ENCODE results near the gene SRBD1. TPM values are rescaled to one million over a fixed set of nuclear protein-coding genes. Genes with fewer than 3 reads are reported as not detected.
A peak's percentile ranks its signal among the peaks of the same experiment; 100 is the strongest.

The SRBD1 gene
- total RNA-seq, 2 experiments from 2014 or later: 17.6 to 22.2 TPM

DNA sequence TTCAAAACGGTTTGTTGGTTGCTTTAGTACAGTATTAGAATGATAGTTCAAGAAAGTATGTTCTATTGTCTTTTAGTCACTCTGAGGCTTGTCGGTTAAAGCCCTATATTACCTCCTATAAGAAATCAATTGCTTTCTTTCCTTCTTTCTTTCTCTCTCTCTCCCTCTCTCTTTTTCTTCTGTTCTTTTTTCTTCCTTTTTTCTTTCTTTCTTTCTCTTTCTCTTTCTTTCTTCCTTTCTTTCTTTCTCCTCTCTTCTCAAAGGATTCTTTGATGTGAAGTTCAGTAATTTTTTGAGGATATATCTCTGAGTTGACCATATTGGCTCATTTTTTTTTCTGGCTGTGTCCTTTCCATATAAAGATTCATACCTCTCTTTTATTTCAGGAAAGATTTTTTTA is 249.4 kb downstream of the SRBD1 start:
- Mint-ChIP-seq H3K4me1 (no peaks in the 10 kb centered on the region), H3K36me3 (no peaks in the 10 kb centered on the region), H3K27ac (no peak overlapping the region), H3K4me3 (no peak overlapping the region), H3K27me3 (peaks cover 18% of the 10 kb centered on the region), H3K9me3 (ENCODE audit: low read depth) (no peaks in the 10 kb centered on the region)
- ATAC-seq (no peak), DNase-seq (no peak)
- CTCF ChIA-PET: no interaction called here

DNA sequence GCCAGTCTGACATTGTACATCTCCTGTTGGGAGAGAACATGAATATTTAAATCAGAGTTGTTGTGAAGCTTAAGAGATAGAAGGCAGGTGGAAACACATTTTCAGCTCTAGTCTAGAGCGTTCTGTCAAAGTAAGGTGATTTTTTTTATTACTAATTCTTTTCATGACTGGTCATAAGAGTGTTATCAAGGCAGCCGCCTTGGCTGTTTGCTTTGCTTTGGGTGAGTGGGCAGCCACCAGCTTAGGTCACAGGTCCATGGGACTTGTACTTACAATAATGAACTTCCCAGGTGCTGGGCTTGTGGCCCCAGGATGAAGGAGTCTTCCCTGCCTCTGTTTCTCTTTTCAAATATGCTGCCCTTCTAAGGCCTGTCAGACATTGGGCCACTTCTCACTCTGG is 256.3 kb downstream of the SRBD1 start:
- CTCF ChIA-PET: no interaction called here
- Mint-ChIP-seq H3K4me1 (no peaks in the 10 kb centered on the region), H3K36me3 (no peaks in the 10 kb centered on the region), H3K27me3 (peaks cover 4% of the 10 kb centered on the region), H3K9me3 (ENCODE audit: low read depth) (no peaks in the 10 kb centered on the region), H3K4me3 (no peak overlapping the region), H3K27ac (no peak overlapping the region)
- ATAC-seq: no peak
- no peak for DNase-seq

DNA sequence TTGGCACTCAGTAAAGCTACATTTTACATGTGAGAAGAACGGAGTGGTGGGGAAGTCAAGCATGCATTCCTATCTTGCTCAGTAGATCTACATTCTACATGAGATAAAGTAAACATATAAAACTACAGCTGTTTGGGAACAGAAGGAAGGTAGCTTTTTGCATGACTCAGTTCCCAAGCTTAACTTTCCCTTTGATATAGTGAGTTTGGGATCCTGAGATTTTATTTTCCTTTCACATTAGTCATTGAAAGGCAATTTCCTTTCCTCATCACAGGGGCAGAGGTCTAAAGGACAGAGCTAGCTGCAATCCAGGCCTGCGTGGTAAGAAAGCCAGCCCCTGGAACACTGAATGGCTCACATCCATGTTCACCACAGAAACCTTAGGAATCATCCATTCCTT is 257.2 kb downstream of the SRBD1 start:
- H3K36me3 Mint-ChIP-seq: no peaks in the 10 kb centered on the region
- CTCF ChIA-PET: interaction anchor here (1.4 kb wide), 1 partner anchor 11 kb away, joined by 3 read pairs; no protein-coding TSS in a partner anchor
- no peaks in the 10 kb centered on the region for H3K4me1 Mint-ChIP-seq
- ATAC-seq: no peak
- peaks cover 4% of the 10 kb centered on the region for H3K27me3 Mint-ChIP-seq
- no peak overlapping the region for H3K27ac Mint-ChIP-seq
- no peak for DNase-seq
- no peaks in the 10 kb centered on the region for H3K9me3 Mint-ChIP-seq (ENCODE audit: low read depth)
- no peak overlapping the region for H3K4me3 Mint-ChIP-seq

DNA sequence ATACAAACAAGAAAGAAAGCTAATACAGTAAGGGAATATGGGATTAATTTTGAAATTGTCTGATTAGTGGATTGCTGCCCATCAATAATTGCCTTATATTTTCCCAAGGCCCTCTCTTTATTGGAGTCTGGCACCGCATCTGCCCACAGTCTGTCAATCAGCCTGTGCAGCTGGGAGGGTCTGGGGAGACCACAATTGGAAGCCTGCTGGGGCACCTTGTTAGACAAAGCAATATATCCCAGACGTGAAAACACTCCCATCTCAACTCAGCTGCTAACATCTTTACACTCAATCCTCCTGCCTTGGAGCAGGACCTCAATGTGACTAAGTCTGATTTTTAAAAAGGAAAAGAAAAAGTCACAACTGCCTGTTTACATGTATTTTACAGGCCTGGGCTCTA is 258.6 kb downstream of the SRBD1 start:
- no peak overlapping the region for H3K27ac Mint-ChIP-seq

DNA sequence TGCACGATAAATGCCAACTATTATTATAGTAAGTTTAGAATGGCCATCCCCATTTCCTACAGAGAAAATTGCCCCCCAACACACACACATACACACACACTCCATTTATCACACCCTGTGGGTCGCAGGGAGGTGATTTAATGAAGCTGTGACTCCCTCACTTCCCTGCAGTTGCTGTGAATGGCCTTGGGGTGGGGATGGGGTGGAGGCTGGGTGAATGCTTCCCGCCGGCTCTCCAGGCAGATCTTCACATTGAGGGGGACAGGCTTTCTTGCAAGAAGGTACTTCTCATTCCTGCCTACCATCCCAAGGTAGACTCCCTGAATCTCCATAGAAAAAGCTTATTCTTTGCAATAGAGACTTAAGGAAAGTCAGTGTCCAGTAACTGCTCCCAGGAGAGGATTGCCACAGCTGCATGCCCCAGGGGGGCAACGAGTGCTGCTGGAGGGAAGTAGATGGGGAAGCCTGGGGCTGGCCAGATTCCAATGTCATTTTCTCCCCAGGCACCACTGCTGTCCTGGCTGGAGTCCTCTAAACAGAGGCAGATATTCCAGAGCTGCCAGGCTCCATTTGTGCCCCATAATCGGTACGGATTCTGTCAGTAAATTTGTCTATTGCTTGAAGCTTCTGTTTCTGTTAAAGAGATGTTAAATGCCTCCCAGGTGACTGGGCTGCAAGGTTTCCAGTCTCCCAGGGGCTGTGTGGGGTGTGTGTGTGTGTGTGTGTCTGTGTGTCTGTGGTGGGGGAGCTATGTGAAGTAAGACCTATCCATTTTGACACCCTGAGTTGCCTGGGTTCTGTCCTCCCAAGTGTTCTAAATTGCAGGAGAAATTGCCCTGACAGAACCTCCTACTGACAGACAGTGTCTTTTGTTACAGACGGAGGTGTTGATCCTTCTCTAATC is 265.5 kb downstream of the SRBD1 start:
- Mint-ChIP-seq H3K27ac (no peak overlapping the region), H3K36me3 (no peaks in the 10 kb centered on the region), H3K9me3 (ENCODE audit: low read depth) (no peaks in the 10 kb centered on the region), H3K27me3 (peaks cover 6% of the 10 kb centered on the region), H3K4me1 (no peaks in the 10 kb centered on the region), H3K4me3 (no peak overlapping the region)
- DNase-seq (no peak), ATAC-seq (no peak)
- CTCF ChIA-PET: no interaction called here

More for the DNA sequence above, 258.6 kb downstream of the SRBD1 start:
- Mint-ChIP-seq H3K27me3 (peaks cover 4% of the 10 kb centered on the region), H3K4me1 (no peaks in the 10 kb centered on the region), H3K4me3 (no peak overlapping the region), H3K36me3 (no peaks in the 10 kb centered on the region), H3K9me3 (ENCODE audit: low read depth) (no peaks in the 10 kb centered on the region)
- CTCF ChIA-PET: interaction anchor here (1.4 kb wide), 1 partner anchor 10 kb away, joined by 3 read pairs; no protein-coding TSS in a partner anchor
- ATAC-seq (no peak), DNase-seq (no peak)

DNA sequence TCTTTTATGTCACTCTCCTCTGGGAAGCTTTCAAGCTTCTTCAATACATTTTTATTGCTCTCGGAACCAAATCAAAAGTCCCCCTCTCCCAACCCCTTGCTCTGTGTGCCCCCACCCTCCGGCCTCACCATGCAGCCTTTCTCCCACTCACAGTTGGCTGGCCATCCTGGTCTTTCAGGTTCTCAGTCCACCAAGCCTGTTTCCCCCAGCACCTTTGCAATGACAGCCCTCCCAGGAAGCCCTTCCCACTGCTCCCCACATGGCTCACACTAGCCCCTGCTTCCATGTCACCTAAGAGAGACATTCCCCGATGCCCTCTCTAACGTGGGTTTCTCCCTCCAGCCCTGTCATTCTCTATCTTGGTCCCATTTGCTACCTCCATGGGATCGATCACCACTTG is 266.6 kb downstream of the SRBD1 start:
- no peak for ATAC-seq
- H3K27me3 Mint-ChIP-seq: peaks cover 11% of the 10 kb centered on the region
- DNase-seq: no peak
- no peaks in the 10 kb centered on the region for H3K36me3 Mint-ChIP-seq
- no peak overlapping the region for H3K27ac Mint-ChIP-seq
- CTCF ChIA-PET: no interaction called here
- H3K4me1 Mint-ChIP-seq: no peaks in the 10 kb centered on the region
- no peak overlapping the region for H3K4me3 Mint-ChIP-seq
- no peaks in the 10 kb centered on the region for H3K9me3 Mint-ChIP-seq (ENCODE audit: low read depth)

DNA sequence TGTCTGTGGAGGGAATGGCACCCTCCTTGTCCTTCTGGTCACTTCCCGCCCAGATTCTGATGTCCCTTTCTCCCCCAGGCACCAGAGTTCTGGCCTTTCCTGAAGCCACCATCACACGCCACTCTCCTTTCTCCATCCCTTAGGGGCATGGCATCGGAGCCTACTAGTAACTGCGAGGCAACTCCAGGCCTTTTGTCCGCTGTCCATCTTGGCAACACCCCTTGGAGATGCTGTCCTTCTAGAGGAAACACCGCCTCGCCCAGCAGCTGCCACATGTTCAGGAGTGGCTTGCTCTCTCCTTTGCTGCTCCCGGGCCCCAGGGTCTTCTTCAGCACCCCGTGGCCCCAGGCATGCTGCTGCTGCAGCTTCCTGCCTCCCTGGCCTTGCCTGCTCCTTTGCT is 267.0 kb downstream of the SRBD1 start:
- Mint-ChIP-seq H3K4me3 (no peak overlapping the region), H3K36me3 (no peaks in the 10 kb centered on the region)
- CTCF ChIA-PET: no interaction called here

DNA sequence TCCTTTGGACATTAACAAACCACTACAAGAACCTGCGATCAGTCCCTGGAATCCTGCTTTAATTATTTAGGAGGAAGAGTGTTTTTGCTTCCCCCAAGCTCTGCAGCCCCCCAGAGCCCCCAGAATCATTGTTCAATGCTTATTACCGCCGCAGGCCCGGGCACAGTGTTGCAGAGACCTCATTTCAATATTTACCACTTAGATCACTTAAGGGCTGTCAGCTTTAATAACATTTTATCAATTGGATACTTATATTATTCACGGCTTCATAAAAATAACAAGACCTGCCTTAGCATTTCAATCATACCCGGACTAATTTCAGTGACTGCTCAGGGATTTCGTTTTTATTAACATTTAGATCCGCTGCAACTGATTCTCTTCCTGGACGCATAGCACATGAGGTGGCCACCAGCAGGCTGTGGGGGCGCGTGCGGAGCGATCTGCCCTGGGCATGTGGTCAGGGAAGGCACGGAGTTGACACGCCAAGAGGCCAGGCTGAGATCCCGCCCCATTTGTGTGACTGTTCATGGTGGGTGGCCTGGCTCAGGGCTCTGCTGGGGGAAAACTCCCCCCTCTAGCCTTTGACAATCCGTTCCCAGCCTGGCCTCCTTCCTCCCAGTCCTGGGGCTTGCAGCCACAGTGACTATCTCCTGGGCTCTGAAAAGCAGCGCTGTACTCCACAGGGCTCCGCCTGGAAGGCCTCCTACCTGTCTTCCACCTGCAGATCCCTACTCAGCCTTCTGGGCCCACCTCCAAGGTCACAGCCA is 267.6 kb downstream of the SRBD1 start:
- Mint-ChIP-seq H3K4me1 (no peaks in the 10 kb centered on the region), H3K9me3 (ENCODE audit: low read depth) (no peaks in the 10 kb centered on the region), H3K27me3 (peaks cover 17% of the 10 kb centered on the region), H3K36me3 (no peaks in the 10 kb centered on the region), H3K27ac (no peak overlapping the region), H3K4me3 (no peak overlapping the region)
- CTCF ChIA-PET: interaction anchor here (1.2 kb wide), 1 partner anchor 10 kb away, joined by 3 read pairs; no protein-coding TSS in a partner anchor
- no peak for ATAC-seq
- no peak for DNase-seq

More for the DNA sequence above, 267.0 kb downstream of the SRBD1 start:
- Mint-ChIP-seq H3K9me3 (ENCODE audit: low read depth) (no peaks in the 10 kb centered on the region), H3K4me1 (no peaks in the 10 kb centered on the region), H3K27me3 (peaks cover 13% of the 10 kb centered on the region), H3K27ac (no peak overlapping the region)
- no peak for ATAC-seq
- DNase-seq: no peak

DNA sequence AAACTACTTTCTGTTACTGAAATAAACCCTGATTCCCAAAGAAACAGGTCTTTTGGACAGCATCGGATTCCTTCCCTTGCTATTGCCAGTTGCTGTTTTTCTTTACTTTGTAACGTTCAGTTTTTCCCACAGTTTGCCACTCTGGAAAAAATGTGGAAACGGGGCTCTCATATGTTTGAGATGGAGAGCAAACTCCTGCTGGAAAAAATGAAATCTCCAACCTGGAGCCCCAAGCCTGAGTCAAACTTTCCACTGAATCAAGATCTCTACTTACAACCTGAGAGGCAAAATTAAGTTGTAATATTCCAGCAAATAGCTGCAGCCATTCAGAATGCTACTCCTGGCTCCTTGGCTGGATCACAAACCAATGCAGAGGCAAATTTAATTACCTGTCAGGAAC is 270.7 kb downstream of the SRBD1 start:
- Mint-ChIP-seq H3K9me3 (ENCODE audit: low read depth) (no peaks in the 10 kb centered on the region), H3K36me3 (no peaks in the 10 kb centered on the region), H3K4me1 (no peaks in the 10 kb centered on the region), H3K4me3 (no peak overlapping the region), H3K27ac (no peak overlapping the region), H3K27me3 (peaks cover 16% of the 10 kb centered on the region)
- DNase-seq (no peak), ATAC-seq (no peak)
- CTCF ChIA-PET: no interaction called here

DNA sequence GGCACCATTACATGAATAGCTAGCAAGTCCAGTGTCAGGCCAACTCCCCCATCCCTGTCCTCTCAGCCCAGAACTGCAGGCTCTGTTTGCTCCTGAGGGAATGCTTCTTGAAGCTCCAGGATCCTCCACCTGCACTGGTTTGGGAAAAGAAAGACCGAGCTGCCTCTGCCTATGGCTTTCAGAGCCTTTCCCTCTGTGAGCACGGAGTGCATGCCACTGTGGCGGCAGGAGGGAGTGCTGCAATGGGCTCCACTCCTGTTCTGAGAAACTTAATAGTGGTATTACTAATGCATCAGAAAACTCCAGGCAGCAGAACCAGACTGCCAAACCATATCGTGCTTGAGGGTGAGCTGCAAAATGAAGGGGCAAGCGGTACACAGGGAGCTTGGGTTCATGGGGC is 271.8 kb downstream of the SRBD1 start:
- CTCF ChIA-PET: no interaction called here
- Mint-ChIP-seq H3K9me3 (ENCODE audit: low read depth) (no peaks in the 10 kb centered on the region), H3K27ac (no peak overlapping the region), H3K4me1 (no peaks in the 10 kb centered on the region), H3K4me3 (no peak overlapping the region), H3K27me3 (peaks cover 12% of the 10 kb centered on the region), H3K36me3 (no peaks in the 10 kb centered on the region)
- ATAC-seq: no peak
- peak; percentile 31 for DNase-seq

Other genes starting within 250 kb of the SRBD1 start
- 10 to 100 TPM; 16.7 to 39.2 TPM for gene PRKCE, start 40.4 kb upstream of the SRBD1 start, total RNA-seq

All from activated CD8-positive, alpha-beta memory T cell treated with anti-CD3 and anti-CD28 coated beads, Interleukin-2, amount 10 ng/mL, durations not matched to agents 7 days and 5 days (primary cell).